Mucosa of stomach (tissue), 1 donor: ENCODE results near the gene EMSY.

Experiments
- H3K27me3 ChIP-seq: one replicate; pipeline ENCODE4 v1.7.0; 2013; ENCODE audit warnings: mild to moderate bottlenecking, low read length; ENCODE audit not compliant: control insufficient read depth, insufficient read depth
- H3K36me3 ChIP-seq: one replicate; pipeline ENCODE4 v1.7.0; 2013; ENCODE audit warnings: low read length; ENCODE audit not compliant: control insufficient read depth, insufficient read depth
- H3K4me1 ChIP-seq: one replicate; pipeline ENCODE4 v1.7.0; 2013; ENCODE audit warnings: mild to moderate bottlenecking, low read length; ENCODE audit not compliant: control insufficient read depth, insufficient read depth
- H3K4me3 ChIP-seq: one replicate; pipeline ENCODE4 v1.7.0; 2013; ENCODE audit warnings: low read length
- H3K9ac ChIP-seq: one replicate; pipeline ENCODE4 v1.7.0; 2013; ENCODE audit warnings: mild to moderate bottlenecking, low read length, moderate library complexity
- H3K9me3 ChIP-seq: one replicate; pipeline ENCODE4 v1.7.0; 2013; ENCODE audit warnings: mild to moderate bottlenecking, low read length, moderate library complexity; ENCODE audit not compliant: control insufficient read depth
- donor health status: Pancreatic carcinoma.

EMSY gene

GRCh38 chr11:76501526-76502202 is 56.8 kb downstream of the EMSY start:
- Histone ChIP-seq H3K9ac (no peak overlapping the region), H3K4me1 (no peaks in the 10 kb centered on the region), H3K9me3 (no peaks in the 10 kb centered on the region)

GRCh38 chr11:76506833-76507232 is 62.0 kb downstream of the EMSY start:
- H3K9ac ChIP-seq = no peak overlapping the region
- H3K4me1 ChIP-seq = no peaks in the 10 kb centered on the region
- no peak overlapping the region for H3K4me3 ChIP-seq
- H3K9me3 ChIP-seq = no peaks in the 10 kb centered on the region
- H3K27me3 ChIP-seq = no peaks in the 10 kb centered on the region
- no peaks in the 10 kb centered on the region for H3K36me3 ChIP-seq

More at GRCh38 chr11:76501526-76502202, 56.8 kb downstream of the EMSY start:
- Histone ChIP-seq H3K4me3 (no peak overlapping the region), H3K27me3 (no peaks in the 10 kb centered on the region), H3K36me3 (no peaks in the 10 kb centered on the region)

GRCh38 chr11:76510060-76511047 is 65.5 kb downstream of the EMSY start:
- Histone ChIP-seq H3K36me3 (no peaks in the 10 kb centered on the region), H3K4me1 (no peaks in the 10 kb centered on the region), H3K9me3 (no peaks in the 10 kb centered on the region), H3K27me3 (no peaks in the 10 kb centered on the region), H3K4me3 (no peak overlapping the region), H3K9ac (no peak overlapping the region)

GRCh38 chr11:76512851-76513653 is 68.2 kb downstream of the EMSY start:
- no peaks in the 10 kb centered on the region for H3K4me1 ChIP-seq
- H3K4me3 ChIP-seq = no peak overlapping the region
- H3K9ac ChIP-seq = no peak overlapping the region
- H3K9me3 ChIP-seq = no peaks in the 10 kb centered on the region
- H3K27me3 ChIP-seq = no peaks in the 10 kb centered on the region
- H3K36me3 ChIP-seq = no peaks in the 10 kb centered on the region

- H3K4me1 ChIP-seq = no peaks in the 10 kb centered on the region
- no peak overlapping the region for H3K4me3 ChIP-seq
- no peaks in the 10 kb centered on the region for H3K36me3 ChIP-seq
- H3K27me3 ChIP-seq = no peaks in the 10 kb centered on the region
- H3K9ac ChIP-seq = no peak overlapping the region
- H3K9me3 ChIP-seq = no peaks in the 10 kb centered on the region
Observed at GRCh38 chr11:76513654-76514034, 68.8 kb downstream of the EMSY start.

GRCh38 chr11:76515494-76515893 is 70.7 kb downstream of the EMSY start:
- H3K36me3 ChIP-seq = no peaks in the 10 kb centered on the region
- H3K4me3 ChIP-seq = no peak overlapping the region
- H3K4me1 ChIP-seq = no peaks in the 10 kb centered on the region
- no peak overlapping the region for H3K9ac ChIP-seq
- no peaks in the 10 kb centered on the region for H3K9me3 ChIP-seq
- no peaks in the 10 kb centered on the region for H3K27me3 ChIP-seq

GRCh38 chr11:76523147-76523546 is 78.3 kb downstream of the EMSY start:
- H3K9me3 ChIP-seq = no peaks in the 10 kb centered on the region
- no peak overlapping the region for H3K4me3 ChIP-seq
- peaks cover 16% of the 10 kb centered on the region for H3K4me1 ChIP-seq
- no peaks in the 10 kb centered on the region for H3K36me3 ChIP-seq
- H3K9ac ChIP-seq = no peak overlapping the region
- H3K27me3 ChIP-seq = no peaks in the 10 kb centered on the region

- Histone ChIP-seq H3K27me3 (no peaks in the 10 kb centered on the region), H3K9me3 (no peaks in the 10 kb centered on the region), H3K9ac (no peak overlapping the region), H3K4me3 (no peak overlapping the region), H3K36me3 (no peaks in the 10 kb centered on the region), H3K4me1 (peaks cover 16% of the 10 kb centered on the region)
Observed at GRCh38 chr11:76523786-76524436, 79.1 kb downstream of the EMSY start.

GRCh38 chr11:76524461-76524860 is 79.6 kb downstream of the EMSY start:
- no peak overlapping the region for H3K9ac ChIP-seq
- H3K4me3 ChIP-seq = no peak overlapping the region
- H3K9me3 ChIP-seq = no peaks in the 10 kb centered on the region
- H3K4me1 ChIP-seq = peaks cover 16% of the 10 kb centered on the region
- no peaks in the 10 kb centered on the region for H3K36me3 ChIP-seq
- no peaks in the 10 kb centered on the region for H3K27me3 ChIP-seq

- H3K9me3 ChIP-seq = no peaks in the 10 kb centered on the region
- no peak overlapping the region for H3K9ac ChIP-seq
- H3K36me3 ChIP-seq = no peaks in the 10 kb centered on the region
- H3K4me3 ChIP-seq = no peak overlapping the region
- H3K27me3 ChIP-seq = no peaks in the 10 kb centered on the region
- H3K4me1 ChIP-seq = peaks cover 16% of the 10 kb centered on the region
Observed at GRCh38 chr11:76524919-76525318, 80.1 kb downstream of the EMSY start.

GRCh38 chr11:76526878-76527277 is 82.1 kb downstream of the EMSY start:
- Histone ChIP-seq H3K27me3 (no peaks in the 10 kb centered on the region), H3K4me1 (peaks cover 16% of the 10 kb centered on the region), H3K36me3 (no peaks in the 10 kb centered on the region), H3K4me3 (no peak overlapping the region), H3K9me3 (no peaks in the 10 kb centered on the region), H3K9ac (no peak overlapping the region)
